Kidney epithelial cell (primary cell): ENCODE results near the gene PHF8. TPM values are rescaled to one million over a fixed set of nuclear protein-coding genes. Genes with fewer than 3 reads are reported as not detected.
A peak's percentile ranks its signal among the peaks of the same experiment; 100 is the strongest.

Experiments used
- DNase-seq: peaks from one replicate; pipeline ENCODE4 v3.0.0-alpha.2; 2010; ENCODE audit warnings: low read depth
- H3K27me3 ChIP-seq: 2 replicates; pipeline ENCODE4 v1.6.0; 2011; ENCODE audit warnings: low read length; ENCODE audit not compliant: control insufficient read depth, insufficient read depth
- H3K36me3 ChIP-seq: 2 replicates; pipeline ENCODE4 v1.5.1; 2011; ENCODE audit warnings: low read length; ENCODE audit not compliant: control insufficient read depth, insufficient read depth
- H3K4me3 ChIP-seq: 2 replicates; pipeline ENCODE4 v1.5.1; 2011; ENCODE audit warnings: low read depth, mild to moderate bottlenecking, control low read depth, low read length
- CTCF ChIP-seq: IDR thresholded peaks from 2 replicates; pipeline ENCODE4 v1.5.1; 2011; ENCODE audit warnings: mild to moderate bottlenecking, moderate library complexity, low read length, control low read depth, inconsistent platforms; ENCODE audit not compliant: insufficient read depth, poor library complexity, severe bottlenecking
- total RNA-seq: library from RNA; depleted of rRNA; stranded (reverse); fragments of >200 nt; gene quantifications from 2 replicates; pipeline ENCODE4 v1.2.3, GENCODE V29; 2015

Gene PHF8
- total RNA-seq, 1 donor from 2014 or later, result 13.2 TPM

GRCh38 chrX:54043541-54044125 is 640 bp downstream of the PHF8 start:
- H3K27me3 ChIP-seq, result no peaks in the 10 kb centered on the region
- peak overlapping the region; percentile 59 for H3K4me3 ChIP-seq
- TF ChIP-seq CTCF, result no peak
- DNase-seq, result no peak
- H3K36me3 ChIP-seq, result no peaks in the 10 kb centered on the region

- no peaks in the 10 kb centered on the region for H3K36me3 ChIP-seq
- H3K27me3 ChIP-seq, result no peaks in the 10 kb centered on the region
- H3K4me3 ChIP-seq, result peak overlapping the region; percentile 59
- TF ChIP-seq CTCF, result no peak
- no peak for DNase-seq
These were observed 1.2 kb downstream of the PHF8 start for GRCh38 chrX:54043056-54043455.

GRCh38 chrX:54042609-54043021 is 1.7 kb downstream of the PHF8 start:
- DNase-seq, result no peak
- TF ChIP-seq CTCF, result peak; percentile 42
- Histone ChIP-seq H3K27me3 (no peaks in the 10 kb centered on the region), H3K36me3 (no peaks in the 10 kb centered on the region), H3K4me3 (peak overlapping the region; percentile 59)

GRCh38 chrX:54030329-54030728 is 13.9 kb downstream of the PHF8 start:
- no peak for DNase-seq

GRCh38 chrX:54029529-54030143 is 14.6 kb downstream of the PHF8 start:
- Histone ChIP-seq H3K4me3 (no peak overlapping the region), H3K36me3 (no peaks in the 10 kb centered on the region), H3K27me3 (no peaks in the 10 kb centered on the region)
- DNase-seq, result no peak
- no peak for TF ChIP-seq CTCF

More at GRCh38 chrX:54030329-54030728, 13.9 kb downstream of the PHF8 start:
- no peaks in the 10 kb centered on the region for H3K36me3 ChIP-seq
- H3K27me3 ChIP-seq, result no peaks in the 10 kb centered on the region
- no peak for TF ChIP-seq CTCF
- no peak overlapping the region for H3K4me3 ChIP-seq

- Histone ChIP-seq H3K27me3 (no peaks in the 10 kb centered on the region), H3K36me3 (no peaks in the 10 kb centered on the region), H3K4me3 (no peak overlapping the region)
- TF ChIP-seq CTCF, result no peak
- no peak for DNase-seq
These were observed 19.9 kb downstream of the PHF8 start for GRCh38 chrX:54024350-54024749.
